Tibial nerve (tissue), 4 donors: ENCODE results near the gene CKAP2. TPM values are rescaled to one million over a fixed set of nuclear protein-coding genes. Genes with fewer than 3 reads are reported as not detected.

Experiments
- DNase-seq, 2 donors: peaks; one replicate each; pipeline ENCODE4 v3.0.0-alpha.2; 2019; ENCODE audit warnings: low spot score in 2 of 2
- H3K27ac ChIP-seq, 4 donors: fragments of 200-600 bp; sonication (generic) in 3 of 4; one replicate each; pipeline ENCODE4 v1.5.1; 2017 to 2019; ENCODE audit warnings: mild to moderate bottlenecking in 1 of 4
- H3K27me3 ChIP-seq, 2 donors: fragments of 200-600 bp; sonication (generic) in 1 of 2; one replicate each; pipeline versions ENCODE4 v1.5.1 to v1.6.0; 2017 to 2019
- H3K36me3 ChIP-seq, 3 donors: fragments of 200-600 bp; sonication (generic); one replicate each; pipeline ENCODE4 v1.5.1; 2018 to 2019
- H3K4me1 ChIP-seq, 4 donors: fragments of 200-600 bp; sonication (generic) in 3 of 4; one replicate each; pipeline ENCODE4 v1.5.1; 2017 to 2019
- H3K4me3 ChIP-seq, 4 donors: fragments of 200-600 bp; sonication (generic) in 3 of 4; one replicate each; pipeline ENCODE4 v1.5.1; 2017 to 2019; ENCODE audit warnings: mild to moderate bottlenecking in 1 of 4, moderate library complexity in 1 of 4
- H3K9me3 ChIP-seq, 4 donors: fragments of 200-600 bp; sonication (generic) in 3 of 4; one replicate each; pipeline ENCODE4 v1.5.1; 2017 to 2019
- CTCF ChIP-seq, 5 experiments: fragments of 200-600 bp in 3 of 5; fragments of 450-650 bp in 2 of 5; sonication (generic) in 3 of 5; IDR thresholded peaks; one replicate each; pipeline ENCODE4 v1.5.1; 2016 to 2019; ENCODE audit warnings: antibody characterized with exemption in 5 of 5, mild to moderate bottlenecking in 3 of 5, moderate library complexity in 2 of 5
- EP300 ChIP-seq, 2 donors: sonication (generic); formaldehyde crosslinking; IDR thresholded peaks; one replicate each; pipeline ENCODE4 v1.6.1; 2017; ENCODE audit warnings: antibody characterized with exemption in 2 of 2, mild to moderate bottlenecking in 1 of 2
- POLR2A ChIP-seq, 2 donors: fragments of 450-650 bp; IDR thresholded peaks; one replicate each; pipeline ENCODE4 v1.6.1; 2017; ENCODE audit warnings: antibody characterized with exemption in 2 of 2, mild to moderate bottlenecking in 2 of 2, moderate library complexity in 2 of 2
- WGBS, 2 donors: methylation state at CpG; one replicate each; pipeline ENCODE4 v1.1.5; 2018; 5-methylcytosine and 5-hydroxymethylcytosine counted together
- total RNA-seq, 4 donors: library from RNA; depleted of rRNA; stranded (reverse); fragments of >200 nt; gene quantifications; one replicate each; pipeline ENCODE4 v1.1.0, GENCODE V29; 2016

Gene CKAP2
- total RNA-seq, 4 donors from 2014 or later, result 6.6 to 12.3 (median 7.4) TPM

- Histone ChIP-seq H3K4me3 (no peak overlapping the region), H3K27ac (no peak overlapping the region), H3K4me1 (peaks cover 0 to 5% (median 0%) of the 10 kb centered on the region in 4 donors), H3K27me3 (no peaks in the 10 kb centered on the region), H3K9me3 (no peaks in the 10 kb centered on the region), H3K36me3 (peaks cover 0 to 82% (median 6%) of the 10 kb centered on the region in 3 donors)
- no peak for DNase-seq
- WGBS, 2 donors, result 71 to 85% methylated on average over 2 of the region's 2 CpGs
- TF ChIP-seq EP300 (IDR thresholded peaks at IDR 0.05), result peak in 1 of 2 donors; percentile 35
- TF ChIP-seq CTCF (IDR thresholded peaks at IDR 0.05), result no peak
Measured at GRCh38 chr13:52428295-52428694, 27.0 kb upstream of the CKAP2 start.

- DNase-seq, result no peak
- Histone ChIP-seq H3K4me1 (peaks cover 0 to 5% (median 0%) of the 10 kb centered on the region in 4 donors), H3K4me3 (no peak overlapping the region), H3K9me3 (no peaks in the 10 kb centered on the region), H3K27me3 (no peaks in the 10 kb centered on the region), H3K36me3 (peaks cover 0 to 85% (median 10%) of the 10 kb centered on the region in 3 donors), H3K27ac (no peak overlapping the region)
- TF ChIP-seq EP300 (IDR thresholded peaks at IDR 0.05) (no peak), CTCF (IDR thresholded peaks at IDR 0.05) (no peak), POLR2A (IDR thresholded peaks at IDR 0.05) (no peak)
- WGBS, 2 donors, result 92 to 93% methylated on average over 2 of the region's 2 CpGs
Measured at GRCh38 chr13:52432456-52432855, 22.8 kb upstream of the CKAP2 start.

- no peak for DNase-seq
- Histone ChIP-seq H3K27ac (no peak overlapping the region), H3K4me3 (no peak overlapping the region), H3K9me3 (no peaks in the 10 kb centered on the region), H3K4me1 (peaks cover 0 to 31% (median 16%) of the 10 kb centered on the region in 4 donors), H3K36me3 (peaks cover 0 to 15% (median 3%) of the 10 kb centered on the region in 3 donors), H3K27me3 (no peaks in the 10 kb centered on the region)
- 90 to 92% methylated on average over 1 of the region's 1 CpG for WGBS, 2 donors
- TF ChIP-seq POLR2A (IDR thresholded peaks at IDR 0.05) (no peak), EP300 (IDR thresholded peaks at IDR 0.05) (no peak), CTCF (IDR thresholded peaks at IDR 0.05) (no peak)
Measured at GRCh38 chr13:52446265-52446664, 9.0 kb upstream of the CKAP2 start.

- no peak overlapping the region for H3K27ac ChIP-seq
- peaks cover 0 to 6% (median 0%) of the 10 kb centered on the region in 3 donors for H3K36me3 ChIP-seq
- WGBS, 2 donors, result 67 to 80% methylated on average over 2 of the region's 2 CpGs
- H3K4me1 ChIP-seq, result peaks cover 0 to 32% (median 16%) of the 10 kb centered on the region in 4 donors
- DNase-seq, result no peak
- H3K4me3 ChIP-seq, result no peak overlapping the region
- no peaks in the 10 kb centered on the region for H3K9me3 ChIP-seq
- TF ChIP-seq CTCF (IDR thresholded peaks at IDR 0.05) (no peak), EP300 (IDR thresholded peaks at IDR 0.05) (no peak), POLR2A (IDR thresholded peaks at IDR 0.05) (no peak)
- H3K27me3 ChIP-seq, result no peaks in the 10 kb centered on the region
Measured at GRCh38 chr13:52447354-52447753, 7.9 kb upstream of the CKAP2 start.

- WGBS, 2 donors, result 80 to 87% methylated on average over 5 of the region's 5 CpGs
- H3K27me3 ChIP-seq, result no peaks in the 10 kb centered on the region
- peaks cover 0 to 6% (median 0%) of the 10 kb centered on the region in 3 donors for H3K36me3 ChIP-seq
- peaks cover 0 to 32% (median 16%) of the 10 kb centered on the region in 4 donors for H3K4me1 ChIP-seq
- no peak overlapping the region for H3K4me3 ChIP-seq
- no peak for DNase-seq
- no peaks in the 10 kb centered on the region for H3K9me3 ChIP-seq
- no peak for TF ChIP-seq EP300 (IDR thresholded peaks at IDR 0.05)
- TF ChIP-seq CTCF (IDR thresholded peaks at IDR 0.05), result no peak
- no peak for TF ChIP-seq POLR2A (IDR thresholded peaks at IDR 0.05)
- no peak overlapping the region for H3K27ac ChIP-seq
Measured at GRCh38 chr13:52447815-52448552, 7.3 kb upstream of the CKAP2 start.
